GM21360 (cell line): ENCODE results near the gene RNF111.
A peak's percentile ranks its signal among the peaks of the same experiment; 100 is the strongest.

Source experiments
- ATAC-seq: cut with Tn5 transposase; IDR thresholded peaks from one replicate; pipeline ENCODE4 v1.9.1; 2021; ENCODE audit warnings: mild to moderate bottlenecking, moderate library complexity; ENCODE audit not compliant: unreplicated experiment

The RNF111 gene

GRCh38 chr15:58987491-58988005 lies at the start of gene RNF111:
Gene RNF111, plus strand, starts transcription at chr15:58987663. Its CDS starts 43,160 bp downstream, at chr15:59030823.
- ATAC-seq: peak; percentile 81

GRCh38 chr15:58947179-58947578 lies 40.3 kb upstream of the RNF111 start:
- no peak for ATAC-seq

GRCh38 chr15:58951388-58952007 lies 36.0 kb upstream of the RNF111 start:
- no peak for ATAC-seq

GRCh38 chr15:58952751-58953150 lies 34.7 kb upstream of the RNF111 start:
- ATAC-seq: no peak

- no peak for ATAC-seq
Measured at GRCh38 chr15:58957101-58957973, 30.1 kb upstream of the RNF111 start.

DNA sequence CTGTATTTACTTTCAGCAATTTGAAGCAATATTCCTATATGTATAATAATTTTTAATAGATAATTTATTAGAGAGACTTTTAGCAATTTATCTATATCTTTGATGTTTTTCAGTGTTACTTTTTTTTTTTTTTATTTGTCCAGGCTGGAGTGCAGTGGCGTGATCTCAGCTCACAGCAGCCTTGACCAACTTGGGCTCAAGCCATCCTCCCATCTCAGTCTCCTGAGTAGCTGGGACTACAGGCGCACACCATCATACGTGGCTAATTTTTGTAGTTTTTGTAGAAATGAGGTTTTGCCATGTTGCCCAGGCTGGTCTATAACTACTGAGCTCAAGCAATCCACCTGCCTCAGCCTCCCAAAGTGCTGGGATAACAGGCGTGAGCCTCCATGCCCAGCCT lies 28.7 kb upstream of the RNF111 start:
- no peak for ATAC-seq

DNA sequence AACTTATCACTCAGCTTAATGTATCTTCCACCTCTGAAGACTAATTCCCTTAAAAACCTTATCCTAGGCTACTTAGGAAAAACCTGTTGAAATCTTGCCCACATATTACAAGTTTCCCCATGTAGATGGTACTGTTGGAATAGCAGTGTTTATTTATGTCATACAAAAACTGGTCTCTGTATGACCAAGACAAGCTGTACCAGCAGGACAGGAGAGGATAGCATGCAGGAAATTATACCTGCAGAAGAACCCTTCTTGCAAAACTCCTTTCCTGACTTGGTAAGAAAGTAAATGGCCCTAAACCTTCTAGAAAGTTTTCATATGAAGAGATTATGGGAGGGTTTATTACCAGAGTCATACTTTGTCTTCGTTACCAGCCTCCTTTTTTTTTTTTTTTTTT lies 25.3 kb upstream of the RNF111 start:
- ATAC-seq: no peak

- ATAC-seq: no peak
Measured at GRCh38 chr15:58962662-58963565, 24.5 kb upstream of the RNF111 start.

DNA sequence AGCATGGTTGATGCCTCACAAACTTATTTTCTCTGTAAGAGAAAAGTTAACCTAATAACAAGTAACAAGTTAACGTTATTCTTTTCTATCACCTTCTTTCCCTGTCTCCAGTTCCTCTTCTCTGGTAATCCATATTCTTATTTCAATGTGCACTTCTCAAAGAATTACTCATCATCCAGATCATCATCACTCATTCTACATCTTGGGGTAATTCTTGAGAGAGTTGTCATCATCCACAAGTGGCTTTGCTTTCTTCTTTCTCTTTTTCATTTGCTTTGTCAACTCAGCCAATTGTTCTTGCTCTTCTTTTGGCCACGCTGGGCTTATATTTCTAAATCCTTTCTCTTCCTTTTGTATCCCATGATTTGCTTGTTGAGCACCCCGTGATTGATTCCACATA lies 20.8 kb upstream of the RNF111 start:
- ATAC-seq: no peak

- ATAC-seq: no peak
Measured at GRCh38 chr15:58967479-58967878, 20.0 kb upstream of the RNF111 start.

DNA sequence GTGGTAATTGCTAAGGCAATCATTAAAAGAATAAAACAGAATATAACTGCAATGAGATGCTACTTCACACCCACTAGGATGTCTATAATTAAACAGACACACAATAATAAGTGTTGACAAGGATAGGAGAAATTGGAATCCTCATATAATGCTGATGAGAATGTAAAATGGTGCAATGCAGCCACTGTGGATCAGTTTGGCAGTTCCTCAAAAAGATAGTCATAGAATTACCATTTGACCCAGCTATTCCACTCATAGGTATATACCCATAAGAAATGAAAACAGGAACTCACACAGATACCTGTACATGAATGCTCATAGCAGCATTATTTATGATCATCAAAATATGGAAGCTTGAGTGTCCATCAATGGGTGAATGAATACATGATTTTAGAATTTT lies 9.6 kb upstream of the RNF111 start:
- no peak for ATAC-seq

DNA sequence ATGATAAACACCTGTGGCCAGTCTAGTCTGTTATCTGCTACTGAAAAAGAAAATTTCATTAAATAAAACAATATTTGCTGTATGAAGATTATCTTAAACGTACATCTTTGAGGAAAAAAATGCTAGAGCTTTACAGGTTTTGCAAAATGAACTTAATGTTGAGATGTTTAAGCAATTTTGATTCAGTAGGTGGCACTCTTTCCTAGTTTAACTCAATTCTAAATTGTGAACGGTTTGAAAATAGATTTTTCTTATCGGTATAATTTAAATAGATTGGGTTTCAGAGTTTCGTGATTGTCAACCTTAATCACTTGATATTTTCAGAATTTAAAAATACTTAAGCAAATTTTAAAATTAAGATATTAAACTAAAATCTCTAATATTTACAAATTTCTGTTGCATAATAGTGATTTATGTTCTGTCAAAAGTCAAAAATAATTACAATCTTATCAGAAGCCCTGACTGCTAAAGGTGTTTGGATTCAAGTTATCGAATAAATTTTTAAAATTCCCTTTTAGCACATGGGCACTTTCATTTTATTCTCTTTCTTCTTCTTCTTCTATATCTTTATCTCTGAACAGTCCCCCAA lies 7.0 kb upstream of the RNF111 start:
- ATAC-seq: no peak

GRCh38 chr15:58981808-58982475 lies 5.5 kb upstream of the RNF111 start:
- no peak for ATAC-seq

- no peak for ATAC-seq
Measured at GRCh38 chr15:58983261-58983660, 4.2 kb upstream of the RNF111 start.

- ATAC-seq: no peak
Measured at GRCh38 chr15:58985443-58985842, 2.0 kb upstream of the RNF111 start.

DNA sequence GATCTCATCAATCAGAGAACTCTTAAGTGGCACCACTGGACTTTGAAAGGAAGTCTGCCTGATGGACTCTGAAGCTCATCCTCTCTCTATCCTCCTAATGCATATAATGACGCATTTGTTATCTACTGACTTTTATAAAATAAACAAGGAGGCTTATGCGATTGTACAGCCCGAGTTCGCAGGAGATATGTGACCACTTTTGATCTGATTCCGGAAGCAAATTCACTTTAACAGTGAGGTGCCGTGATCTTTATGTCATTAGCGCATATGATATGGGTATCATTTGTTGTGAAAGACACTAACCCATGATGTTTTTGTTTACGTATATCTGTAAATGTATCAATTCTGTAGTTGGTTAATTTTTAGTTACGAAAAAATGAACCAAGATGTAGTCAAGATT lies 427 bp upstream of the RNF111 start:
- peak; percentile 7 for ATAC-seq

DNA sequence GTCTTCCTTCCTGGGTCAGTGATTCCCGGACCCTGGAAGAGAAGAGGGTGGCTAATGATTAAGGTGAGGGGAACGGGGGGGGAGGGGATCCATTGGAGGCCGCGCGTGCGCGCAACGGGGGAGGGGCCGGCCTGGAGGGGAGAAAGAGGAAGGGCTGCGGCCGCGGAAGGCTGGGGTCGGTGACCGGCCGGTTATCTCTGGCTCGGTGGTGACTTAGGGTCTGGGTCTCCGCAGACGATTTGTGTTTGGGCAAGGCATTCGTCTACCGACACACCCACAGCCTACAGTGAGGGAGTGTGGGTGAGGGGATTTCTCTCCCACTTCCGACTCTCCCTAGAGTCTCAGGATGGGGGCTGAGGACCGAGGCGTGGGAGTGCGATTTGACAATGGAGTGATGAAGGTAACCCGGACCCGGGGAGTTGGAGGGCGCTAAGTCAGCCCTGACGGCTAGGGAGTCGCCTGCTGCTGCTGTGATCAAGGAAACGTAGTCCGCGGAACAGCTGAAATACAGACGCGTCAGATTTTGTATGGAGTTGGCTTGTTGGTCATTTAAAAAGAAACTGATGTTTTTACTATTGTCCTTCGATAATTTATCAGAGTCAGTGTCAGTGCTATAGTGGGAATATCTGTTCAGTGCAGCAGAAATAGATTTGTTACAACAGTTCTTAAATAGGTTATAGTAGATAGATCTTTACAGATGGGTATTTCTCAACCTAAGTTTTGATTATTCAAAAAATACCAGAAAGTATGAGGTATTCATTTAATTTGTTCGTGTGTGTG lies 733 bp downstream of the RNF111 start:
- peak; percentile 44 for ATAC-seq

DNA sequence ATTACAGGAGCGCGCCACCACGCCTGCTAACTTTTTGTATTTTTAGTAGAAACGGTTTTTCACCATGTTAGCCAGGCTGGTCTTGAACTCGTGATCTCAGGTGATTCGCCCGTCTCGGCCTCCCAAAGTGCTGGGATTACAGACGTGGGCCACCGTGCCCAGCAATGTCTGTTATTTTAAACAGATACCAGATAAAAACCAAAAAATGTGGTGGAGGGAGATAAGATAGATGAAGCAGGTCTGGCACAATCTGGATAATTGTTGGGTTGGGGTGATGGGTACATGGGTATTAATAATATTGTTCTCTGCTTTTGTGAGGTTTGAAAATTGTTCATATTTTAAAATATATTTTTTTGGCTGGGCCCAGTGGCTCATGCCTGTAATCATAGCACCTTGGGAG lies 4.7 kb downstream of the RNF111 start:
- ATAC-seq: no peak

DNA sequence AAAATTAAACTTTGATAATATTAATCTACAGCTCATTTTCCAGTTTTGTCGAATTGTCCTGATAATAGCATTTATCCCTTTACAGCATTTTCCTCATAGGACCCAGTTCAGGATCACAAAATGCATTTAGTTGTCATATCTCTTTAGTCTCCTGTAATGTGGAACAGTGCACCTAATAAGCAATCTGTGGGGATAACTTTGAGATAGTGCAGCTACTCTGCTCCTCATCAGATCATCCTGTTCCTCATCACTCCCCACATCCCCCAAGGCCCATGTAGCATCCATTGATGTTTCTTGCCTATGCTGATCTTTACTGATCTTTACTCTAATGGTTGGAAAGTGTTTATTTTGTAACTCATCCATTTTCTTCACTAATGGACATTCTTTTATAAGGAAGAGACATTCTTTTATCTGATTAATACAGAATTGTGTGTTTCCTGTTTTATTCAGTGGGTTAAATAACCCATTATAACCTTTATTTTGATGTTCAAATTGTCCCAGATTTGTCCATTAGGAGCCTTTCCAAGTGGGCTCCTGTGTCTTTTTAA lies 7.5 kb downstream of the RNF111 start:
- no peak for ATAC-seq
